MCF 10A (cell line): Measurements from ENCODE around the gene NAPEPLD. TPM values are rescaled to one million over a fixed set of nuclear protein-coding genes. Genes with fewer than 3 reads are reported as not detected.
"Not testable (repeated sequence)": the region's sequence is repeated elsewhere in the genome, so short reads cannot be mapped to it uniquely, and the experiment has no call there.

Experiments
- BruUV-seq: library from RNA; stranded (reverse); fragments of 400-500 nt; replicated peaks from 2 replicates; lab custom pipeline; 2021; lab: Mats Ljungman, UMichigan
- CTCF ChIA-PET: fragments of 300-600 bp; sonication (Branson Sonifier 250); formaldehyde crosslinking; extraction: SDS; loops from one replicate; lab custom pipeline; 2021; ENCODE audit warnings: antibody characterized with exemption, inconsistent platforms; lab: Yijun Ruan, JAX
- POLR2A ChIA-PET: fragments of 300-600, 350-650 bp; sonication (Branson Sonifier 250); formaldehyde crosslinking; extraction: SDS; loops from one replicate; lab custom pipeline; 2020; ENCODE audit warnings: antibody characterized with exemption, inconsistent platforms; lab: Yijun Ruan, JAX
- DNase-seq: peaks from one replicate; pipeline ENCODE4 v3.0.0-alpha.2; 2018; ENCODE audit not compliant: unreplicated experiment
- H3K27ac Mint-ChIP-seq: one replicate; pipeline ENCODE4 v1.8.0; 2022; ENCODE audit warnings: mild to moderate bottlenecking, low read depth, mixed read lengths; ENCODE audit not compliant: unreplicated experiment
- H3K27me3 Mint-ChIP-seq: one replicate; pipeline ENCODE4 v1.8.0; 2022; ENCODE audit warnings: mixed read lengths; ENCODE audit not compliant: insufficient read depth, unreplicated experiment
- H3K36me3 Mint-ChIP-seq: one replicate; pipeline ENCODE4 v1.8.0; 2022; ENCODE audit warnings: mild to moderate bottlenecking, moderate library complexity, mixed read lengths; ENCODE audit not compliant: insufficient read depth, unreplicated experiment
- H3K4me1 Mint-ChIP-seq: one replicate; pipeline ENCODE4 v1.8.0; 2022; ENCODE audit warnings: mixed read lengths; ENCODE audit not compliant: insufficient read depth, unreplicated experiment
- H3K4me3 Mint-ChIP-seq: one replicate; pipeline ENCODE4 v1.8.0; 2022; ENCODE audit warnings: mild to moderate bottlenecking, moderate library complexity, mixed read lengths; ENCODE audit not compliant: unreplicated experiment
- H3K9me3 Mint-ChIP-seq: one replicate; pipeline ENCODE4 v1.8.0; 2022; ENCODE audit warnings: mixed read lengths; ENCODE audit not compliant: unreplicated experiment
- intact Hi-C: fragments of 100-400 bp; cut with micrococcal nuclease; formaldehyde crosslinking; loops from 2 replicates; pipeline ENCODE4 v1.14.1; 2022
- total RNA-seq: library from RNA; stranded (reverse); gene quantifications from 2 replicates; pipeline ENCODE4 v1.2.3, GENCODE V29; 2022
- TF ChIP-seq, protein P1 (sequence below): fragments of 200-600 bp; IDR thresholded peaks from one replicate; pipeline ENCODE4 v1.8.0; 2022; ENCODE audit warnings: antibody characterized with exemption, mild to moderate bottlenecking; ENCODE audit not compliant: unreplicated experiment

NAPEPLD gene
- total RNA-seq, 1 experiment from 2014 or later: 6.1 TPM

GRCh38 chr7:103082497-103082896 is 66.4 kb downstream of the NAPEPLD start:
- peaks cover 44% of the 10 kb centered on the region for H3K36me3 Mint-ChIP-seq
- intact Hi-C loops: no loop called here
- TF ChIP-seq, protein P1, sequence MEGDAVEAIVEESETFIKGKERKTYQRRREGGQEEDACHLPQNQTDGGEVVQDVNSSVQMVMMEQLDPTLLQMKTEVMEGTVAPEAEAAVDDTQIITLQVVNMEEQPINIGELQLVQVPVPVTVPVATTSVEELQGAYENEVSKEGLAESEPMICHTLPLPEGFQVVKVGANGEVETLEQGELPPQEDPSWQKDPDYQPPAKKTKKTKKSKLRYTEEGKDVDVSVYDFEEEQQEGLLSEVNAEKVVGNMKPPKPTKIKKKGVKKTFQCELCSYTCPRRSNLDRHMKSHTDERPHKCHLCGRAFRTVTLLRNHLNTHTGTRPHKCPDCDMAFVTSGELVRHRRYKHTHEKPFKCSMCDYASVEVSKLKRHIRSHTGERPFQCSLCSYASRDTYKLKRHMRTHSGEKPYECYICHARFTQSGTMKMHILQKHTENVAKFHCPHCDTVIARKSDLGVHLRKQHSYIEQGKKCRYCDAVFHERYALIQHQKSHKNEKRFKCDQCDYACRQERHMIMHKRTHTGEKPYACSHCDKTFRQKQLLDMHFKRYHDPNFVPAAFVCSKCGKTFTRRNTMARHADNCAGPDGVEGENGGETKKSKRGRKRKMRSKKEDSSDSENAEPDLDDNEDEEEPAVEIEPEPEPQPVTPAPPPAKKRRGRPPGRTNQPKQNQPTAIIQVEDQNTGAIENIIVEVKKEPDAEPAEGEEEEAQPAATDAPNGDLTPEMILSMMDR: no peak
- no peaks in the 10 kb centered on the region for H3K27me3 Mint-ChIP-seq
- no peak for DNase-seq
- ChIA-PET POLR2A (interaction anchor here (0.7 to 1.2 kb wide), 3 partner anchors 9 to 48 kb away, joined by 3 read pairs; no protein-coding TSS in a partner anchor), CTCF (no interaction called here)
- BruUV-seq: no TSS peak
- no peaks in the 10 kb centered on the region for H3K4me1 Mint-ChIP-seq
- H3K27ac Mint-ChIP-seq: no peak overlapping the region
- H3K9me3 Mint-ChIP-seq: no peaks in the 10 kb centered on the region
- H3K4me3 Mint-ChIP-seq: no peak overlapping the region

DNA sequence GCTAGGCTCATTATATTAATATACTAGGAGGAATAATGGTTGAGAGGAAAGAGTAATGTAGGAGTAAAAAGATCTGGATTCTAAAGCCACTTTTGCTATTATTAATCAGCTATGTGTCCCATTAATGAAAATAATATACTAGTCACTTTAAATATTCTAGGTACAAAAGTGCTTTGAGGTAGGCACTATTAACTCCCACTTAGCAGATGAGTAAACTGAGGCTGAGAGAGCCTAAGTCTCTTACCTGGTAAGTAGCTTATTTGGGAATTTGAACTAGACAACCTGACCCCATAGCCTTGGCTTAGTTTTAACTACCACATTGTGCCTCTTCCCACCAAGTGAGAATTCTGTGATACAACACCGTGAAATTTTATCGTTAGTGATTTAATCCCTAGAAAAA is 68.0 kb downstream of the NAPEPLD start:
- BruUV-seq: no TSS peak
- TF ChIP-seq, protein P1: no peak
- peaks cover 29% of the 10 kb centered on the region for H3K36me3 Mint-ChIP-seq
- H3K27me3 Mint-ChIP-seq: no peaks in the 10 kb centered on the region
- no peaks in the 10 kb centered on the region for H3K4me1 Mint-ChIP-seq
- no peak for DNase-seq
- H3K9me3 Mint-ChIP-seq: no peaks in the 10 kb centered on the region
- ChIA-PET POLR2A (interaction anchor here (0.7 kb wide), 1 partner anchor 236 kb away, joined by 3 read pairs; no protein-coding TSS in a partner anchor), CTCF (interaction anchor here (0.5 to 0.6 kb wide), 2 partner anchors 12 to 15 kb away, joined by 3 to 4 read pairs; no protein-coding TSS in a partner anchor)
- intact Hi-C loops: no loop called here
- no peak overlapping the region for H3K27ac Mint-ChIP-seq
- H3K4me3 Mint-ChIP-seq: no peak overlapping the region

DNA sequence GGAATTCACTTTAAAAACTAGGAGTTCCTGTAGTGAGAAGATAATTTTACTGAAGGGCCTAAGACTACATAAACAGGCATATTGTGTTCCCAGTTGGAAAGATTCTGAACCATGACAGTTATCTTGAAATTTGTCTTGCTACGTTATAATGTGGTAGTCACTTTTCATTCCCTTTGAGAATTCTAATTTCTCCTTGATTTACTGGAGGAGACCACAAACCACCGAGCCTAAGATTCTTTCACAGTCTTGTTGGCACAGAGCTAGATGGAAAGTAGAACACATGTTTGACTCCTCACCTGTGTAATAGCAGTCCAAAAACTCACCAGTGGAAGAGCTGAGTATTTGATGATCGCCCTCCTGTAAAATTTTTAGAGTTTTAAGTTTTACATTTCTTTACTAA is 69.1 kb downstream of the NAPEPLD start:
- H3K9me3 Mint-ChIP-seq: no peaks in the 10 kb centered on the region
- ChIA-PET CTCF (interaction anchor here (0.6 to 1.5 kb wide), 5 partner anchors 11 to 1606 kb away, joined by 3 to 10 read pairs (median 3); no protein-coding TSS in a partner anchor), POLR2A (interaction anchor here (0.7 kb wide), 1 partner anchor 9 kb away, joined by 4 read pairs; no protein-coding TSS in a partner anchor)
- no peak for DNase-seq
- H3K27me3 Mint-ChIP-seq: no peaks in the 10 kb centered on the region
- no peak overlapping the region for H3K4me3 Mint-ChIP-seq
- no peaks in the 10 kb centered on the region for H3K4me1 Mint-ChIP-seq
- no peak overlapping the region for H3K27ac Mint-ChIP-seq
- TF ChIP-seq, protein P1: no peak
- intact Hi-C loops: no loop called here
- BruUV-seq: no TSS peak
- peaks cover 19% of the 10 kb centered on the region for H3K36me3 Mint-ChIP-seq

DNA sequence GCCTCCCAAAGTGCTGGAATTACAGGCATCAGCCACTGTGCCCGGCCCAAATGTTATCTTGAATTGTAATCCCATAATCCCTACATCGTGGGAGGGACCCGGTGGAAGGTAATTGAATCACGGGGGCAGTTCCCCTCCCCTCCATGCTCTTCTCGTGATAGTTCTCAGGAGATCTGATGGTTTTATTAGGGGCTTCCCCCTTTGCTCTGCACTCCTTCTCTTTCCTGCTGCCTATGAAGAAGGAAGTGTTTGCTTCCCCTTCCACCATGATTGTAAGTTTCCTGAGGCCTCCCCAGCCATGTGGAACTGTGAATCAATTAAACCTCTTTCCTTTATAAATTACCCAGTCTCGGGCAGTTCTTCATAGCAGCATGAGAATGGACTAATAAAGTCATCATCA is 70.7 kb downstream of the NAPEPLD start:
- H3K27me3 Mint-ChIP-seq, H3K27ac Mint-ChIP-seq, BruUV-seq, CTCF ChIA-PET, intact Hi-C loops, H3K9me3 Mint-ChIP-seq, DNase-seq: not testable (repeated sequence)
- Mint-ChIP-seq H3K4me3 (peak overlapping the region; percentile 39), H3K4me1 (peaks cover 11% of the 10 kb centered on the region), H3K36me3 (peaks cover 19% of the 10 kb centered on the region)
- POLR2A ChIA-PET: interaction anchor here (0.6 to 3.8 kb wide), 2 partner anchors 12 to 193 kb away, joined by 4 to 45 read pairs; no protein-coding TSS in a partner anchor
